ENCODE measurements around the gene MOB2. TPM values are rescaled to one million over a fixed set of nuclear protein-coding genes. Genes with fewer than 3 reads are reported as not detected.

The MOB2 gene
- total and polyA plus RNA-seq, 9 of the 15 experiments (the other 6 are each of a cell fraction or from before 2014, with no cell fraction given) = 0.17 to 36.8 (median 19.2) TPM

DNA sequence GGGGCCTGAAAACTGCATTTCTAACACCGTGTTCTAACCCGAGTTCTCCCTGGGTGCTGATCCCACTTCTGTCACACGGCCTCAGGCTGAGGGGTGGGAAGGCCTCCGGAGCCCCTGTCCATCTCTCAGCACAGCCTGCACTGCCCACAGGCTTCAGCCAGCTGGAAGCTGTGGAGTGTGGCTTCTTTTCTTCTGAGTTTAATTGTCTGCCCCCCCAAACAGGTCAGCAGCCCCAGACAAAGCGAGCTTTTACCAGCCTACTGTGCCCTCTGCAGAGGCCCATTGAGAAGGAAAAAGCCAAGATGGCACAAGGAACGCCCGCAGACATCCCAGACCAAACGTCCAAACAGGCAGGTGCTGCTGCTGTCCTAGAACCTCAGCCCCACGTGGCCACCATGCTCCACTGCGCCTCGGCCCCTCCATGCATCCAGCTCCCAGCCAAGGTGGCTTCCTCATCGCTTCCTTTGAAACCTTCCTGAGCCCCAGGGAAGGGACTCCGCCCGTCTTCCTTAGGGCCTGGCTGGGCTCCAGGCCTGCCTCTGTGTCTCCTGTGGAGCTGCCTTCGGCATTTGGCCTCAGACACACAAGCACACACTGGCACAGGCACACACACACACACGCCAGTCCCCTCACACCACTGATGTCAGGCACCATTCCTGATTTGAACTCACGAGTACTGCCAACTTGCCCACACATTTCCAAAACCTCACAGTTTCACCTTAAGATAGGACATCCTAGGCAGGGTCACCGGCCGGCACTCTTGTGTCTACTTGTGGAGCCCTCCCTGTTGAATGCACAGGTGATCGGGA is 1.7 kb downstream of the MOB2 start:
- Histone ChIP-seq H3K9me1 (ENCODE audit: control insufficient read depth, insufficient read depth, low read length) (no peaks in the 10 kb centered on the region), H3K27me3 (ENCODE audit: control insufficient read depth in 2 of 2, insufficient read depth in 2 of 2, low read length in 2 of 2) (no peaks in the 10 kb centered on the region), H3K79me2 (ENCODE audit: control insufficient read depth, insufficient read depth, low read length) (no peaks in the 10 kb centered on the region), H3K4me3 (no peak overlapping the region), H3K27ac (ENCODE audit: extremely low read depth, low read depth, low read length) (no peak overlapping the region), H3K4me2 (ENCODE audit: insufficient read depth, low read length) (no peak overlapping the region), H4K20me1 (replicated peaks; ENCODE audit: control insufficient read depth, insufficient read depth, low read length) (peaks cover 42% of the 10 kb centered on the region), H3K9me3 (replicated peaks; ENCODE audit: control insufficient read depth, insufficient read depth, low read depth, low read length) (no peaks in the 10 kb centered on the region), H3K4me1 (replicated peaks in 1 of 2; ENCODE audit: control insufficient read depth in 2 of 2, insufficient read depth in 2 of 2, low read length in 2 of 2) (peaks cover 0 to 54% of the 10 kb centered on the region in 2 experiments; a peak in 2 of 5 replicates), H2AFZ (ENCODE audit: low read depth, low read length) (no peak overlapping the region), H3K36me3 (ENCODE audit: control insufficient read depth, insufficient read depth, low read length) (no peaks in the 10 kb centered on the region), H3K9ac (ENCODE audit: insufficient read depth in 1 of 2, low read depth in 2 of 2, low read length in 2 of 2) (peak overlapping the region in 1 of 2 experiments; percentile 52; a peak in 1 of 4 replicates)
- CTCF ChIA-PET (ENCODE audit: low intra/inter-chr PET ratio) = no interaction called here
- intact Hi-C loops (cut with micrococcal nuclease) = no loop called here
- 0 out of 3 replicates have a peak, but pooled peaks have one; percentile 30 for ATAC-seq
- in situ Hi-C loops (cut with MboI) = no loop called here
- no peak for FAIRE-seq
- no TSS peak for BruUV-seq (replicated peaks)
- peak in 1 of 4 experiments; percentile 22 for DNase-seq (ENCODE audit: extremely low read depth in 1 of 4, low spot score in 3 of 4)
- 65% methylated on average over 17 of the region's 20 CpGs for WGBS (ENCODE audit: insufficient coverage, low coverage, missing lambda C conversion rate)
- POLR2A ChIA-PET = interaction anchor here (0.7 kb wide), 1 partner anchor 1739 kb away, joined by 3 read pairs; no protein-coding TSS in a partner anchor
- no peak for TF ChIP-seq ERF (CRISPR knock-in tag; IDR thresholded peaks at IDR 0.05)
- no peak for TF ChIP-seq POLR2H (tag; IDR thresholded peaks at IDR 0.05; ENCODE audit: low read depth)
- no peak for TF ChIP-seq FOXA1 (IDR thresholded peaks at IDR 0.05; ENCODE audit: borderline replicate concordance)
- TF ChIP-seq ZNF274 (IDR thresholded peaks at IDR 0.05; ENCODE audit: borderline replicate concordance, low read depth, low read length) = no peak
- no peak for TF ChIP-seq MEF2A (IDR thresholded peaks at IDR 0.05; ENCODE audit: control insufficient read depth, low read depth, low read length)
- TF ChIP-seq ZKSCAN8 (CRISPR knock-in tag; IDR thresholded peaks at IDR 0.05) = no peak
- no peak for TF ChIP-seq FOS (IDR thresholded peaks at IDR 0.05; ENCODE audit: extremely low read depth, insufficient read length)
- TF ChIP-seq ZC3H8 (IDR thresholded peaks at IDR 0.05) = no peak
- TF ChIP-seq, protein P1, sequence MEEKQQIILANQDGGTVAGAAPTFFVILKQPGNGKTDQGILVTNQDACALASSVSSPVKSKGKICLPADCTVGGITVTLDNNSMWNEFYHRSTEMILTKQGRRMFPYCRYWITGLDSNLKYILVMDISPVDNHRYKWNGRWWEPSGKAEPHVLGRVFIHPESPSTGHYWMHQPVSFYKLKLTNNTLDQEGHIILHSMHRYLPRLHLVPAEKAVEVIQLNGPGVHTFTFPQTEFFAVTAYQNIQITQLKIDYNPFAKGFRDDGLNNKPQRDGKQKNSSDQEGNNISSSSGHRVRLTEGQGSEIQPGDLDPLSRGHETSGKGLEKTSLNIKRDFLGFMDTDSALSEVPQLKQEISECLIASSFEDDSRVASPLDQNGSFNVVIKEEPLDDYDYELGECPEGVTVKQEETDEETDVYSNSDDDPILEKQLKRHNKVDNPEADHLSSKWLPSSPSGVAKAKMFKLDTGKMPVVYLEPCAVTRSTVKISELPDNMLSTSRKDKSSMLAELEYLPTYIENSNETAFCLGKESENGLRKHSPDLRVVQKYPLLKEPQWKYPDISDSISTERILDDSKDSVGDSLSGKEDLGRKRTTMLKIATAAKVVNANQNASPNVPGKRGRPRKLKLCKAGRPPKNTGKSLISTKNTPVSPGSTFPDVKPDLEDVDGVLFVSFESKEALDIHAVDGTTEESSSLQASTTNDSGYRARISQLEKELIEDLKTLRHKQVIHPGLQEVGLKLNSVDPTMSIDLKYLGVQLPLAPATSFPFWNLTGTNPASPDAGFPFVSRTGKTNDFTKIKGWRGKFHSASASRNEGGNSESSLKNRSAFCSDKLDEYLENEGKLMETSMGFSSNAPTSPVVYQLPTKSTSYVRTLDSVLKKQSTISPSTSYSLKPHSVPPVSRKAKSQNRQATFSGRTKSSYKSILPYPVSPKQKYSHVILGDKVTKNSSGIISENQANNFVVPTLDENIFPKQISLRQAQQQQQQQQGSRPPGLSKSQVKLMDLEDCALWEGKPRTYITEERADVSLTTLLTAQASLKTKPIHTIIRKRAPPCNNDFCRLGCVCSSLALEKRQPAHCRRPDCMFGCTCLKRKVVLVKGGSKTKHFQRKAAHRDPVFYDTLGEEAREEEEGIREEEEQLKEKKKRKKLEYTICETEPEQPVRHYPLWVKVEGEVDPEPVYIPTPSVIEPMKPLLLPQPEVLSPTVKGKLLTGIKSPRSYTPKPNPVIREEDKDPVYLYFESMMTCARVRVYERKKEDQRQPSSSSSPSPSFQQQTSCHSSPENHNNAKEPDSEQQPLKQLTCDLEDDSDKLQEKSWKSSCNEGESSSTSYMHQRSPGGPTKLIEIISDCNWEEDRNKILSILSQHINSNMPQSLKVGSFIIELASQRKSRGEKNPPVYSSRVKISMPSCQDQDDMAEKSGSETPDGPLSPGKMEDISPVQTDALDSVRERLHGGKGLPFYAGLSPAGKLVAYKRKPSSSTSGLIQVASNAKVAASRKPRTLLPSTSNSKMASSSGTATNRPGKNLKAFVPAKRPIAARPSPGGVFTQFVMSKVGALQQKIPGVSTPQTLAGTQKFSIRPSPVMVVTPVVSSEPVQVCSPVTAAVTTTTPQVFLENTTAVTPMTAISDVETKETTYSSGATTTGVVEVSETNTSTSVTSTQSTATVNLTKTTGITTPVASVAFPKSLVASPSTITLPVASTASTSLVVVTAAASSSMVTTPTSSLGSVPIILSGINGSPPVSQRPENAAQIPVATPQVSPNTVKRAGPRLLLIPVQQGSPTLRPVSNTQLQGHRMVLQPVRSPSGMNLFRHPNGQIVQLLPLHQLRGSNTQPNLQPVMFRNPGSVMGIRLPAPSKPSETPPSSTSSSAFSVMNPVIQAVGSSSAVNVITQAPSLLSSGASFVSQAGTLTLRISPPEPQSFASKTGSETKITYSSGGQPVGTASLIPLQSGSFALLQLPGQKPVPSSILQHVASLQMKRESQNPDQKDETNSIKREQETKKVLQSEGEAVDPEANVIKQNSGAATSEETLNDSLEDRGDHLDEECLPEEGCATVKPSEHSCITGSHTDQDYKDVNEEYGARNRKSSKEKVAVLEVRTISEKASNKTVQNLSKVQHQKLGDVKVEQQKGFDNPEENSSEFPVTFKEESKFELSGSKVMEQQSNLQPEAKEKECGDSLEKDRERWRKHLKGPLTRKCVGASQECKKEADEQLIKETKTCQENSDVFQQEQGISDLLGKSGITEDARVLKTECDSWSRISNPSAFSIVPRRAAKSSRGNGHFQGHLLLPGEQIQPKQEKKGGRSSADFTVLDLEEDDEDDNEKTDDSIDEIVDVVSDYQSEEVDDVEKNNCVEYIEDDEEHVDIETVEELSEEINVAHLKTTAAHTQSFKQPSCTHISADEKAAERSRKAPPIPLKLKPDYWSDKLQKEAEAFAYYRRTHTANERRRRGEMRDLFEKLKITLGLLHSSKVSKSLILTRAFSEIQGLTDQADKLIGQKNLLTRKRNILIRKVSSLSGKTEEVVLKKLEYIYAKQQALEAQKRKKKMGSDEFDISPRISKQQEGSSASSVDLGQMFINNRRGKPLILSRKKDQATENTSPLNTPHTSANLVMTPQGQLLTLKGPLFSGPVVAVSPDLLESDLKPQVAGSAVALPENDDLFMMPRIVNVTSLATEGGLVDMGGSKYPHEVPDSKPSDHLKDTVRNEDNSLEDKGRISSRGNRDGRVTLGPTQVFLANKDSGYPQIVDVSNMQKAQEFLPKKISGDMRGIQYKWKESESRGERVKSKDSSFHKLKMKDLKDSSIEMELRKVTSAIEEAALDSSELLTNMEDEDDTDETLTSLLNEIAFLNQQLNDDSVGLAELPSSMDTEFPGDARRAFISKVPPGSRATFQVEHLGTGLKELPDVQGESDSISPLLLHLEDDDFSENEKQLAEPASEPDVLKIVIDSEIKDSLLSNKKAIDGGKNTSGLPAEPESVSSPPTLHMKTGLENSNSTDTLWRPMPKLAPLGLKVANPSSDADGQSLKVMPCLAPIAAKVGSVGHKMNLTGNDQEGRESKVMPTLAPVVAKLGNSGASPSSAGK (IDR thresholded peaks at IDR 0.05) = no peak
